ENCODE data around the gene SEMA4G. TPM values are rescaled to one million over a fixed set of nuclear protein-coding genes. Genes with fewer than 3 reads are reported as not detected.

Gene SEMA4G
- total RNA-seq, 2 donors from 2014 or later: 3.4 to 4.0 TPM

DNA sequence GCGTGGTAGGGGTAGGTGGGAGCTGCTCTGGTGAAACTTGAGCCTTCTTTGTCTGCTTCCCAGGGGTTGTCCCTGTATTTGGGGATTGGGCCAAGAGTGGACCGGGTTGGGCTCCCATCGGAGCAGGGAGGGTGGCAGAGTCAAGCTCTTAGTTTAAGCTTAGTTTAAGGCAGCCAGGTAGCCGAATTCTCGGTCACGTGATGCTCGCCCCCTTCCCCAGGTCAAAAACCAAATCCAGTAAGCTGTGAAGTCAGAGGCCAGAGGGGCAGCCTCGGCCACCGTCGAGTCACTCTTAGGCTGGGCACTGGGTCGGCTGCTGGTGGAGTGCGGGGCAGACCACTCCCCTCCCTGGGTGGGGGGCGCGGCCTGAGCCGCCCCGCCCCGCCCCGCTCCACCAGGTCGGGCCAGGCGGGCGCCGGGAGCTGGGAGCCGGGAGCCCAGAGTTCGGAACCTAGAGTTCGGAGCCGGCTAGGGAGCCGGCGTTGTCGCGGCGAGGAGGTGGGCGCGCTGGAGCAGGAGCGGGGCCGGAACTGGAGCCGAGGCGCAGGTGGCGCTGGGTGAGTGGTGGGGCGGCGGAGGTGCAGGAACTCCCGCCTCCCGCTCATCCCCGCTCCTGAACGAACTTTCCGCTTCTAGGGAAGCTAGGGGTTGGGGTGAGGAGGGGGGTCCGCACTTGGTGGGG, 27.5 kb downstream of the SEMA4G start:
- H3K9me3 ChIP-seq: no peaks in the 10 kb centered on the region
- H3K27ac ChIP-seq: peak overlapping the region; percentile 99 to 100
- peak overlapping the region; percentile 88 to 93 for H3K4me3 ChIP-seq
- TF ChIP-seq CTCF (IDR thresholded peaks at IDR 0.05): no peak
- no peak for DNase-seq (ENCODE audit: low spot score)
- H3K27me3 ChIP-seq: no peaks in the 10 kb centered on the region
- peaks cover 0 to 45% of the 10 kb centered on the region in 2 donors for H3K4me1 ChIP-seq
- H3K36me3 ChIP-seq: peaks cover 9% of the 10 kb centered on the region

DNA sequence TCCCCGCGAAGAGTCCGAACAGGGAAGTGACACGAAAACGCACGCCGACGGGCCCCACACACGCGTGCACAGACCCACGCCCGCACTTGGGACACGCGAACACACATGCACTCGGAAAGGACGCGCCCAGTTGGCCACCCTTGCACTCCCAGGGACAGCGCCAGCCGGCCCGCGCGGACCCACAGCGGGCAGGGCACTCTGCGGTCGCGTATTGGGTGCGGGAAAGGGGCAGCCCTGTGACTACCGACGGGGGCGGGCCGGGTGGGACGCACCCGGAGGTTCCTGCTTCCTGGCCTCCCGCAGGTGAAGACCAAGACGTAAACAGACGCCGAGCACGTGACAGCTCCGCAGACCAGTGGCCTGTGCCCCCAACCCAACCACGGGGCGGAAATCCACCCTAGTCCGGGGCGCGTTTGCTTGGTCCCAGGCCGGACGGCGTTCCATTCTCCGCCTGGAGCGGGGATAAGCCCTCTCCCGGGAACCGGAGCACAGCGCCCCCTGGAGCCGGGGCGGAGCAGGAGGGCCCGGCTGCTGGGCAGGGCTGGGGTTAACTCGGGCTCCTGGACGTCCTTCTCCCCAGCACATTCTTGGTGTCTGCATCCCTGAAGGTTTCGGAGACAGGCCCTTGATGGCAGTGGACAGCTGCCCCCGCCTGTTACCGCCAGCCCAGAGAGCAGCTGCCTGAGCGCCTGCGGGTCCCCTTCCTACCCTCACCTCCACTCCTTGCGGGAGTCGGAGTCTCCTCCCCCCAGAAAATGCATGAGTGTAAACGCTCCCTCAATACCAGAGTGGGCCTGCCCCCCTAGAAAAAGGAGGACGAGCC, 28.3 kb downstream of the SEMA4G start:
- Histone ChIP-seq H3K27ac (peak overlapping the region; percentile 99 to 100), H3K4me3 (peak overlapping the region; percentile 88 to 93), H3K27me3 (no peaks in the 10 kb centered on the region), H3K4me1 (peaks cover 0 to 53% of the 10 kb centered on the region in 2 donors), H3K36me3 (peaks cover 11% of the 10 kb centered on the region), H3K9me3 (no peaks in the 10 kb centered on the region)
- DNase-seq (ENCODE audit: low spot score): peak; percentile 70
- peak; percentile 94 to 95 for TF ChIP-seq CTCF (IDR thresholded peaks at IDR 0.05)

DNA sequence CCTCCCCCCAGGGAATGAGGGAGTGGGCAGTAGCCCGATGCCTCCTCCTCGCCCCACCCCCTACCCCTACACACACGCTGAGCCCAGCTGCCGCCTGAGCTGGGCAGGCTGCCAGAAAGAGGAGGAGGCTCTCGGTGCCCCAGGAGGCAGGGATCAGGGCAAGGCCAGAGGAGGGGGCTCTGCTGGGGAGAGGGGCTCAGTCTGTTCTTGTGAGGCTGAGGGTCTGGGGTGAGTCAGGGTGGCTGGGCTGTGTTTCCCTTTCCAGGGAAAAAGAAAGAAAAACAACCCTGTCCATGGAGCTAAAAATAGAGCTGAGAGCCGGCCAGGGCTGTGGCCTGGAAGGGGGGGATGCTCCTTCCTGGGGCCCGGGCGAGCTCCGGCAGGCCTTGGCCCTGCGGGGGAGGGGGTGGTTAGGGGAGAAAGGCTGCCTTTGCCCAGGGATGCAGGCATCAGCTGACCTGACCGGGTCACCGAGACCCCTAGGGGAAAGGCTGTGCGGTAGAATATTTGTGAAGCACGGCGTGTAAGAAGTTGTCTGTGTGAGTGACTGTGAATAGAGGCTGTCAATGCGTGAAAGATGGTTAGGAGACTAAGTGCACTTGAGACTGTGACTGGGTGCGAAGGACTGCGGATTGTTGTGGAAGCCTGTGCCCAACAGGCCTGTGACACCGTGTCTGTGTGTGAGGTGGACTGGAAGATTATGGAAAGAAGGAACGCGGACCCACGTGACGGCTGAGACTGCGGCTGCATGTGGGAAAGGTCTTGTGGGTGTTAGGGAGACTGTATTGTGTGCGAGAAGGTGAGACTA, 29.1 kb downstream of the SEMA4G start:
- H3K27me3 ChIP-seq: no peaks in the 10 kb centered on the region
- H3K4me1 ChIP-seq: peaks cover 0 to 57% of the 10 kb centered on the region in 2 donors
- peak; percentile 80 for DNase-seq (ENCODE audit: low spot score)
- peaks cover 15% of the 10 kb centered on the region for H3K36me3 ChIP-seq
- TF ChIP-seq CTCF (IDR thresholded peaks at IDR 0.05): no peak
- H3K4me3 ChIP-seq: peak overlapping the region; percentile 88 to 93
- peak overlapping the region; percentile 99 to 100 for H3K27ac ChIP-seq
- no peaks in the 10 kb centered on the region for H3K9me3 ChIP-seq

DNA sequence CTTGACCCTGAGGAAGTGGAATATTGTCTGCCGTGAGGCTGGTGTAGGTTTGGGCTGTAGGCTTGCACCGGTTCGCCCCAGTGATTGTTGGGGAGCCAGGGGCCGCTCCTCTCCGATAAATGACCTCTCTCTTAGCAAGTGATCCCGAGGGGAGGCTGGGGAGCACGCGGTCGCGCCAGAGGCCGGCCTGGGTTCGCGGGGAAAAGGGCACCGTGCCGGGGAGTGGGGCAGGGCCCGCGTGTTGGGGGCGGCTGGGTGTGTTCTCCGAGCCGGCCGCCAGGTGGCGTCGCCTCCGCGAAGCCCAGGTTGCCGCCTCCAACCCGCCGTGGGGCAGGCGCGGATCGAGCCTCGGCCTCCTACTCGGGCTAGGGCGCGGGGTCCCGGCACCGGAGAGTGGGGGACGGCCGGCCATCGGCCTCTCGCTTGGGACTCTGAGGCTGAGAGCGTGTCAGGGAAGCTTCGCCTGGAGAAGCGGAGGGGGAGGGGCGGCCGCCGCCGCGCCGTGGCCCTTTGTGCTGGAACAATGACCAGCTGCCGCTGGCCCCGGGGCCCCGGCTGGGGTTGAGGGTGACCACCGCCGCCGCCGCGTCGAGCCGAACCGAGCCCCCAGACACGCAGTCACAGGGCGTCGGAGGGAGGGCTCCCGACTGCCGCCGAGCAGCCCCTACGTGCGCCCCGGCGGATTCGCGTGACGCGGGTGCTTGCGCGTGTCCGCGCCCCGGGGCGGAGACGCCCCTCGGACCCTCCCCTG, 29.9 kb downstream of the SEMA4G start:
- H3K4me1 ChIP-seq: peaks cover 0 to 64% of the 10 kb centered on the region in 2 donors
- peak; percentile 98 to 100 for TF ChIP-seq CTCF (IDR thresholded peaks at IDR 0.05)

DNA sequence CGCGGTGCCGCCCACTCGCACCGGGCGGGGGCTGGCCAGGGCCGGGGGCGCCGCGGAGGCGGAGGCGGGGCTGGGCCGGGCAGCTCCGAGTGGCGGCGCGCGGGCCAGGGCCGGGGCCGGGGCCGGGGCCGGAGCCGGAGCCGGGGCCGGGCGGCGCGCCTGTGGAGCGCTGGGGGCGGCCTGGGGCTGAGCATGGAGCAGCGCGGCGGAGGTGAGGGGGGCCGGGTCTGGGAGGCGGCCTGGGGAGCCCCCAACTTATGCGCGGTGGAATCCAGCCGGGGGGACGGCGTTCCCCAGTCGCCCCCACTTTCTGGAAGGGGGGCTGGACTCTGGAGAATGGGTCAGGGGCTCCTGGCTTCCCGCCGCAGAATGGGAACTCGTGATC, 30.4 kb downstream of the SEMA4G start, which contains the start of gene LZTS2:
Gene LZTS2, plus strand, starts transcription at position 67 of the 385 bp plus-strand sequence. CDS start 2,731 bp downstream, outside the sequence.
- Histone ChIP-seq H3K4me3 (peak within 1 kb of the TSS; percentile 88 to 93), H3K27ac (peak within 1 kb of the TSS; percentile 99 to 100), H3K9me3 (no peaks in the 10 kb centered on the region), H3K4me1 (peaks cover 0 to 69% of the 10 kb centered on the region in 2 donors), H3K27me3 (no peaks in the 10 kb centered on the region), H3K36me3 (peaks cover 22% of the 10 kb centered on the region)
- no peak for DNase-seq (ENCODE audit: low spot score)
- no peak for TF ChIP-seq CTCF (IDR thresholded peaks at IDR 0.05)

More for the DNA sequence above, 29.9 kb downstream of the SEMA4G start:
- Histone ChIP-seq H3K36me3 (peaks cover 19% of the 10 kb centered on the region), H3K27me3 (no peaks in the 10 kb centered on the region), H3K9me3 (no peaks in the 10 kb centered on the region), H3K4me3 (peak overlapping the region; percentile 88 to 93), H3K27ac (peak overlapping the region; percentile 99 to 100)
- DNase-seq (ENCODE audit: low spot score): peak; percentile 80
